Measurements from ENCODE around the gene STXBP3. TPM values are rescaled to one million over a fixed set of nuclear protein-coding genes. Genes with fewer than 3 reads are reported as not detected.

The STXBP3 gene
- polyA plus RNA-seq, 2 donors, result 26.1 to 37.5 TPM

GRCh38 chr1:108791790-108792189 is 45.3 kb downstream of the STXBP3 start:
- Histone ChIP-seq H3K36me3 (ENCODE audit: control insufficient read depth in 2 of 2, insufficient read depth in 2 of 2, low read length in 1 of 2) (peaks cover 3% of the 10 kb centered on the region in 2 donors), H3K9me3 (ENCODE audit: control insufficient read depth in 2 of 2, insufficient read depth in 1 of 2, low read depth in 1 of 2, low read length in 1 of 2) (no peaks in the 10 kb centered on the region), H3K27me3 (ENCODE audit: control insufficient read depth in 1 of 2, insufficient read depth in 2 of 2, low read length in 2 of 2) (no peaks in the 10 kb centered on the region), H3K4me1 (ENCODE audit: control insufficient read depth in 2 of 2, insufficient read depth in 2 of 2, low read length in 1 of 2) (no peaks in the 10 kb centered on the region), H3K27ac (ENCODE audit: low read depth in 2 of 2, low read length in 1 of 2) (no peak overlapping the region), H3K4me3 (ENCODE audit: low read depth in 1 of 2, low read length in 2 of 2) (no peak overlapping the region)
- WGBS, 2 donors, result 96 to 97% methylated on average over 1 of the region's 1 CpG

- Histone ChIP-seq H3K4me3 (ENCODE audit: low read depth in 1 of 2, low read length in 2 of 2) (no peak overlapping the region), H3K27me3 (ENCODE audit: control insufficient read depth in 1 of 2, insufficient read depth in 2 of 2, low read length in 2 of 2) (no peaks in the 10 kb centered on the region), H3K4me1 (ENCODE audit: control insufficient read depth in 2 of 2, insufficient read depth in 2 of 2, low read length in 1 of 2) (no peaks in the 10 kb centered on the region), H3K36me3 (ENCODE audit: control insufficient read depth in 2 of 2, insufficient read depth in 2 of 2, low read length in 1 of 2) (peaks cover 3% of the 10 kb centered on the region in 2 donors), H3K27ac (ENCODE audit: low read depth in 2 of 2, low read length in 1 of 2) (no peak overlapping the region), H3K9me3 (ENCODE audit: control insufficient read depth in 2 of 2, insufficient read depth in 1 of 2, low read depth in 1 of 2, low read length in 1 of 2) (no peaks in the 10 kb centered on the region)
- 97% methylated on average over 2 of the region's 2 CpGs for WGBS, 2 donors
Observed at GRCh38 chr1:108792420-108792819, 45.9 kb downstream of the STXBP3 start.

- Histone ChIP-seq H3K4me3 (ENCODE audit: low read depth in 1 of 2, low read length in 2 of 2) (no peak overlapping the region), H3K4me1 (ENCODE audit: control insufficient read depth in 2 of 2, insufficient read depth in 2 of 2, low read length in 1 of 2) (no peaks in the 10 kb centered on the region), H3K27me3 (ENCODE audit: control insufficient read depth in 1 of 2, insufficient read depth in 2 of 2, low read length in 2 of 2) (no peaks in the 10 kb centered on the region), H3K27ac (ENCODE audit: low read depth in 2 of 2, low read length in 1 of 2) (no peak overlapping the region), H3K36me3 (ENCODE audit: control insufficient read depth in 2 of 2, insufficient read depth in 2 of 2, low read length in 1 of 2) (peaks cover 3% of the 10 kb centered on the region in 2 donors), H3K9me3 (ENCODE audit: control insufficient read depth in 2 of 2, insufficient read depth in 1 of 2, low read depth in 1 of 2, low read length in 1 of 2) (no peaks in the 10 kb centered on the region)
- WGBS, 2 donors, result 82 to 94% methylated on average over 1 of the region's 1 CpG
Observed at GRCh38 chr1:108799001-108799400, 52.5 kb downstream of the STXBP3 start.

- H3K27me3 ChIP-seq (ENCODE audit: control insufficient read depth in 1 of 2, insufficient read depth in 2 of 2, low read length in 2 of 2), result no peaks in the 10 kb centered on the region
- no peaks in the 10 kb centered on the region for H3K9me3 ChIP-seq (ENCODE audit: control insufficient read depth in 2 of 2, insufficient read depth in 1 of 2, low read depth in 1 of 2, low read length in 1 of 2)
- no peak overlapping the region for H3K27ac ChIP-seq (ENCODE audit: low read depth in 2 of 2, low read length in 1 of 2)
- H3K4me3 ChIP-seq (ENCODE audit: low read depth in 1 of 2, low read length in 2 of 2), result no peak overlapping the region
- peaks cover 0 to 2% of the 10 kb centered on the region in 2 donors for H3K36me3 ChIP-seq (ENCODE audit: control insufficient read depth in 2 of 2, insufficient read depth in 2 of 2, low read length in 1 of 2)
- H3K4me1 ChIP-seq (ENCODE audit: control insufficient read depth in 2 of 2, insufficient read depth in 2 of 2, low read length in 1 of 2), result no peaks in the 10 kb centered on the region
Observed at GRCh38 chr1:108801101-108801500, 54.6 kb downstream of the STXBP3 start.

- Histone ChIP-seq H3K27ac (ENCODE audit: low read depth in 2 of 2, low read length in 1 of 2) (no peak overlapping the region), H3K4me1 (ENCODE audit: control insufficient read depth in 2 of 2, insufficient read depth in 2 of 2, low read length in 1 of 2) (no peaks in the 10 kb centered on the region), H3K9me3 (ENCODE audit: control insufficient read depth in 2 of 2, insufficient read depth in 1 of 2, low read depth in 1 of 2, low read length in 1 of 2) (no peaks in the 10 kb centered on the region), H3K4me3 (ENCODE audit: low read depth in 1 of 2, low read length in 2 of 2) (no peak overlapping the region), H3K36me3 (ENCODE audit: control insufficient read depth in 2 of 2, insufficient read depth in 2 of 2, low read length in 1 of 2) (peaks cover 2 to 3% of the 10 kb centered on the region in 2 donors), H3K27me3 (ENCODE audit: control insufficient read depth in 1 of 2, insufficient read depth in 2 of 2, low read length in 2 of 2) (no peaks in the 10 kb centered on the region)
- 95 to 96% methylated on average over 11 of the region's 11 CpGs for WGBS, 2 donors
Observed at GRCh38 chr1:108803548-108803947, 57.1 kb downstream of the STXBP3 start.

GRCh38 chr1:108808438-108808837 is 62.0 kb downstream of the STXBP3 start:
- Histone ChIP-seq H3K27ac (ENCODE audit: low read depth in 2 of 2, low read length in 1 of 2) (no peak overlapping the region), H3K9me3 (ENCODE audit: control insufficient read depth in 2 of 2, insufficient read depth in 1 of 2, low read depth in 1 of 2, low read length in 1 of 2) (no peaks in the 10 kb centered on the region), H3K27me3 (ENCODE audit: control insufficient read depth in 1 of 2, insufficient read depth in 2 of 2, low read length in 2 of 2) (no peaks in the 10 kb centered on the region), H3K4me3 (ENCODE audit: low read depth in 1 of 2, low read length in 2 of 2) (no peak overlapping the region), H3K4me1 (ENCODE audit: control insufficient read depth in 2 of 2, insufficient read depth in 2 of 2, low read length in 1 of 2) (no peaks in the 10 kb centered on the region), H3K36me3 (ENCODE audit: control insufficient read depth in 2 of 2, insufficient read depth in 2 of 2, low read length in 1 of 2) (peaks cover 2 to 5% of the 10 kb centered on the region in 2 donors)
- 81 to 87% methylated on average over 4 of the region's 4 CpGs for WGBS, 2 donors

- Histone ChIP-seq H3K4me3 (ENCODE audit: low read depth in 1 of 2, low read length in 2 of 2) (no peak overlapping the region), H3K27ac (ENCODE audit: low read depth in 2 of 2, low read length in 1 of 2) (no peak overlapping the region), H3K36me3 (ENCODE audit: control insufficient read depth in 2 of 2, insufficient read depth in 2 of 2, low read length in 1 of 2) (peaks cover 0 to 5% of the 10 kb centered on the region in 2 donors), H3K9me3 (ENCODE audit: control insufficient read depth in 2 of 2, insufficient read depth in 1 of 2, low read depth in 1 of 2, low read length in 1 of 2) (no peaks in the 10 kb centered on the region), H3K4me1 (ENCODE audit: control insufficient read depth in 2 of 2, insufficient read depth in 2 of 2, low read length in 1 of 2) (no peaks in the 10 kb centered on the region), H3K27me3 (ENCODE audit: control insufficient read depth in 1 of 2, insufficient read depth in 2 of 2, low read length in 2 of 2) (no peaks in the 10 kb centered on the region)
- WGBS, 2 donors, result 95 to 96% methylated on average over 3 of the region's 3 CpGs
Observed at GRCh38 chr1:108811611-108812010, 65.1 kb downstream of the STXBP3 start.

GRCh38 chr1:108813326-108813725 is 66.9 kb downstream of the STXBP3 start:
- Histone ChIP-seq H3K4me3 (ENCODE audit: low read depth in 1 of 2, low read length in 2 of 2) (no peak overlapping the region), H3K27me3 (ENCODE audit: control insufficient read depth in 1 of 2, insufficient read depth in 2 of 2, low read length in 2 of 2) (no peaks in the 10 kb centered on the region), H3K9me3 (ENCODE audit: control insufficient read depth in 2 of 2, insufficient read depth in 1 of 2, low read depth in 1 of 2, low read length in 1 of 2) (no peaks in the 10 kb centered on the region), H3K27ac (ENCODE audit: low read depth in 2 of 2, low read length in 1 of 2) (peak overlapping the region in 1 of 2 donors; percentile 10), H3K4me1 (ENCODE audit: control insufficient read depth in 2 of 2, insufficient read depth in 2 of 2, low read length in 1 of 2) (peaks cover 2 to 3% of the 10 kb centered on the region in 2 donors), H3K36me3 (ENCODE audit: control insufficient read depth in 2 of 2, insufficient read depth in 2 of 2, low read length in 1 of 2) (peaks cover 0 to 4% of the 10 kb centered on the region in 2 donors)
- WGBS, 2 donors, result 55 to 63% methylated on average over 2 of the region's 2 CpGs

GRCh38 chr1:108814343-108815125 is 68.1 kb downstream of the STXBP3 start:
- peak overlapping the region in 1 of 2 donors; percentile 11 for H3K27ac ChIP-seq (ENCODE audit: low read depth in 2 of 2, low read length in 1 of 2)
- peaks cover 2 to 3% of the 10 kb centered on the region in 2 donors for H3K4me1 ChIP-seq (ENCODE audit: control insufficient read depth in 2 of 2, insufficient read depth in 2 of 2, low read length in 1 of 2)
- 55 to 56% methylated on average over 4 of the region's 4 CpGs for WGBS, 2 donors
- H3K27me3 ChIP-seq (ENCODE audit: control insufficient read depth in 1 of 2, insufficient read depth in 2 of 2, low read length in 2 of 2), result no peaks in the 10 kb centered on the region
- no peak overlapping the region for H3K4me3 ChIP-seq (ENCODE audit: low read depth in 1 of 2, low read length in 2 of 2)
- no peaks in the 10 kb centered on the region for H3K9me3 ChIP-seq (ENCODE audit: control insufficient read depth in 2 of 2, insufficient read depth in 1 of 2, low read depth in 1 of 2, low read length in 1 of 2)
- peaks cover 0 to 2% of the 10 kb centered on the region in 2 donors for H3K36me3 ChIP-seq (ENCODE audit: control insufficient read depth in 2 of 2, insufficient read depth in 2 of 2, low read length in 1 of 2)

- Histone ChIP-seq H3K27ac (ENCODE audit: low read depth in 2 of 2, low read length in 1 of 2) (peak overlapping the region in 1 of 2 donors; percentile 33), H3K9me3 (ENCODE audit: control insufficient read depth in 2 of 2, insufficient read depth in 1 of 2, low read depth in 1 of 2, low read length in 1 of 2) (no peaks in the 10 kb centered on the region), H3K4me3 (ENCODE audit: low read depth in 1 of 2, low read length in 2 of 2) (no peak overlapping the region), H3K27me3 (ENCODE audit: control insufficient read depth in 1 of 2, insufficient read depth in 2 of 2, low read length in 2 of 2) (no peaks in the 10 kb centered on the region), H3K36me3 (ENCODE audit: control insufficient read depth in 2 of 2, insufficient read depth in 2 of 2, low read length in 1 of 2) (no peaks in the 10 kb centered on the region), H3K4me1 (ENCODE audit: control insufficient read depth in 2 of 2, insufficient read depth in 2 of 2, low read length in 1 of 2) (peaks cover 2 to 3% of the 10 kb centered on the region in 2 donors)
Observed at GRCh38 chr1:108815566-108815965, 69.1 kb downstream of the STXBP3 start.

All from esophagus (tissue), 2 donors.